GM20000 (cell line): ENCODE measurements around the gene CEP135.
A peak's percentile ranks its signal among the peaks of the same experiment; 100 is the strongest.

Experiments
- DNase-seq: peaks from one replicate; pipeline ENCODE4 v3.0.0; 2012; ENCODE audit warnings: low spot score
- TF ChIP-seq, protein P1 (sequence below): IDR thresholded peaks from 2 replicates; pipeline ENCODE4 v1.5.1; 2012; ENCODE audit warnings: mild to moderate bottlenecking, control low read depth; ENCODE audit errors: extremely low read depth, missing control alignments

CEP135 gene

DNA sequence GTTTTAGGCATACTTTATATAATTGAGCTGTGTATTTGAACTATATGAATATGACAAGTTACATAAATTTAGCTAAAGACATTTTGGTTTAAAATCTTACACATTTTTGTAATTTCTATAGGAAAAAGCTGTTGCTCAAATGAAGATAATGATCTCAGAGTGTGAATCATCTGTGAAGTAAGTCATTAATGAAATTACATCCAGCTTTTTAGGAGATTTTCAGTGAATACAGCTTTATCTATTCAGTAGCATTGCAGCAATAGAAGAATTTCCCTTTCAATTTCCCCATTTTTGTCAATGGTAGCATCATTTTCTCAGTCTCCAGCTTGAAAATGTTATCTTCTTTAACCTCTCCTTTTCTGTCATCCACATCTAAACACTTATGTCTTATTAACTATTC lies 59.5 kb downstream of the CEP135 start:
- no peak for DNase-seq
- TF ChIP-seq, protein P1, sequence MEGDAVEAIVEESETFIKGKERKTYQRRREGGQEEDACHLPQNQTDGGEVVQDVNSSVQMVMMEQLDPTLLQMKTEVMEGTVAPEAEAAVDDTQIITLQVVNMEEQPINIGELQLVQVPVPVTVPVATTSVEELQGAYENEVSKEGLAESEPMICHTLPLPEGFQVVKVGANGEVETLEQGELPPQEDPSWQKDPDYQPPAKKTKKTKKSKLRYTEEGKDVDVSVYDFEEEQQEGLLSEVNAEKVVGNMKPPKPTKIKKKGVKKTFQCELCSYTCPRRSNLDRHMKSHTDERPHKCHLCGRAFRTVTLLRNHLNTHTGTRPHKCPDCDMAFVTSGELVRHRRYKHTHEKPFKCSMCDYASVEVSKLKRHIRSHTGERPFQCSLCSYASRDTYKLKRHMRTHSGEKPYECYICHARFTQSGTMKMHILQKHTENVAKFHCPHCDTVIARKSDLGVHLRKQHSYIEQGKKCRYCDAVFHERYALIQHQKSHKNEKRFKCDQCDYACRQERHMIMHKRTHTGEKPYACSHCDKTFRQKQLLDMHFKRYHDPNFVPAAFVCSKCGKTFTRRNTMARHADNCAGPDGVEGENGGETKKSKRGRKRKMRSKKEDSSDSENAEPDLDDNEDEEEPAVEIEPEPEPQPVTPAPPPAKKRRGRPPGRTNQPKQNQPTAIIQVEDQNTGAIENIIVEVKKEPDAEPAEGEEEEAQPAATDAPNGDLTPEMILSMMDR = no peak

DNA sequence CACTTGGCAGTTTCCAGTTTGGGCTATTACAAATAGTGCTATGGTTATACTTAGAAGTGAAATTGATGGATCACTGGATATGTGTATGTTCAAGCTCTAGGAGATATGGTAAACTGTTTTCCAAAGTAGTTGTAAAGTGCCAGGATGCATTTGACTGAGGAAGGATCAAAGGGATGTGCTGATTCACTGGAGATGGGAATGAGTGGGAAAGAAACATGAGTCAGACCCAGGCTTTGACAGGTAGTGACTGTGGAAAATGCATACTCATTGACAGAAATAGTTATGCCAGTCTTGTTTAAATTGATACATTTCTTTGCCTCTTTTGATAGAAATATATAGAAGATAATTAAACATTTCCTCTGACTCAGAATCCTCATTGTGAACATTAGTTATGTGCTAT lies 77.9 kb downstream of the CEP135 start:
- DNase-seq = no peak
- TF ChIP-seq, protein P1 = no peak

DNA sequence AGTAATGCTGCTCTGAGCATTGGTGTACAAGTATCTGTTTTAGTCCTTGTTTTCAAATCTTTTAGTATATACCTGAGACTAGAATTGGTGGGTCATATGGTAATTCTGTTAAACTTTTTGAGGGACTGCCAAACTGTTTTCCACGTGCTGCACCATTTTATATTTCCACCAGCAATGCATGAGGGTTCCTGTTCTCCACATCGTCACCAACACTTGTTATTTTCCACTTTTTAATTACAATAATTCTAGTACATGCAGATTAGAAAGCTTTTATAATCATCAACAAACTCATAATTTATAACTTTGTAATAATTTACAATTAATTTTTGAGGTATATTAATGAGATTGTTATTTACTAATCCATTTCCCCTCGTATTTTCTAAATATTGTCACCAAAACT lies 79.4 kb downstream of the CEP135 start:
- TF ChIP-seq, protein P1 = no peak
- DNase-seq = no peak

DNA sequence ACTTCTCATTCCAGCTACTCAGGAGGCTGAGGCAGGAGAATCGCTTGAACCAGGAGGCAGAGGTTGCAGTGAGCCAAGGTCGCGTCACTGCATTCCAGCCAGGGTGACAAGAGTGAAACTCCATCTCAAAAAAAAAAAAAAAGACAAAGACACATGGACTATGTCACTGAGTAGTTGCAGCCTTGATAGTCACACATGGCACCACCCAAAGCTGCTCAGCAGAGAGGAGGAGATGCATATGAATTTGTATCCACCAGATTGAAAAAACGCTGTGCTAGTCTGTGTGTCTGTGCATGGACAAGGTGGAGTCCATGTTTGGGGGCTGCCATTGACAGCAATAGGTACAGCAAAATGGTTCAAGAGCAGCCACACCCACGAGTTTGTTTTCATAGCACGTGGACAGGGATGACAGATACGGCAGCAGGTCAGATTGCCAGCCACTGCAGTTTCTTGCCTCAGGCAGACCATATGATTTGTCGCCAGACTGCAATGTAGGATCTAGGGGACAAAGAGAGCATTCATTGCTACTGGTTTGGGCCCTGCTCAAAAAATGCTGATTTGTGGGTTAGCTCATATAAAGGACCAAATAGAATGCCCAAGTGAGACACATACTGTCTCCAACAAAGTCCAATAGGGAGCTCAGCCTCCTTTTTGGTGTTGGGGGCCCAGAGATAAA lies 89.9 kb downstream of the CEP135 start:
- no peak for DNase-seq
- TF ChIP-seq, protein P1 = no peak

DNA sequence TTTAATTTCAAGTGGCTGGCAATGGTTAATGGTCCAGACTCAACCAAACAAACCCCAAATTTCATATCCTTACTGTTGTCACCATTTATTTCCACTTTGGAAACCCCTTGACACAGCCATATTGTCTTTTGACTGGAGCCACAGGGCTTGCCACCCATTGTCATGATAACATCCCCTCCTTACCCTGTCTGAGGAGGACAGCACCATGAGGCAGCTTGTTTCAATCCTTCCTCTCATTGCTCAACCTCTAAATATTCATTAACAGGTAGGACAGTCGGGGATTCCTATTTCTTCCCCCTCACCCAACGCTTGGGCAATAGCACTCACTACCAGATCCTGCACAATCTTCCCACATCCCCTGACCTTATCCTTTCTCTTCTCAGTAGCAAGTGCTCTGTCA lies 92.1 kb downstream of the CEP135 start:
- TF ChIP-seq, protein P1 = no peak
- DNase-seq = no peak

DNA sequence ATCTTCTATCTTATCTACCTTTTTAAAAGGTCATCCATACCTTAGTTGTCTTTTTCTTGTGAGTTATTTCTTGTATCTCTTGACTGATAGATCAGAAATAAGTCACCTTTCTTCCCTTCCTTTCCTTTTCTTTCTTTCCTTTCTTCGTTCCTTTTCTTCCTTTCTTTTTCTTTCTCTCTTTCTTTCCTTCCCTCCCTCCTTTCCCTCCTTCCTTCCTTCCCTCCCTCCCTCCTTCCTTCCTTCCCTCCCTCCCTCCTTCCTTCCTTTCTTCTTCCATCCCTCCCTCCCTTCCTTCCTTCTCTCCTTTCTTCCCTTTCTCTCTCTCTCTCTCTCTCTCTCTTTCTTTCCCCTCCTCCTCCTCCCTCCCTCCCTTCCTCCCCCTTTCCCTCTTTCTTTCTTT lies 93.5 kb downstream of the CEP135 start:
- no peak for DNase-seq
- TF ChIP-seq, protein P1 = no peak

DNA sequence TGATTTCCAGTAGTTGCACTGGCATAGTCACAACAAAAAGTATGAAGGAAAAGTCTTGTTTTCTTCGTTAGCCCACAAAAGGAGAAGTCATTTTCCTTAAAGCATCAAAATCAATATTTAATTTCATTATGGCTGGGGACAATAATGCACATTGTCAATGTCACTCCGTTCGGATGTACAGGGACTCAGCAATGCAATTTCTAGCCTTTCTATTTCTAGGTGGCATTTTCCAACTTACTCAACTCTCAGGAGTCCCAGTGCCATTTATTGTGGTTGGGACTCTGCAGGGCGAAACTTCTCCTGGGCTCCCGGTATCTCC lies 99.6 kb downstream of the CEP135 start:
- TF ChIP-seq, protein P1 = no peak
- DNase-seq = peak; percentile 12
